HG02840 (cell line): ENCODE data around the gene AMDHD2.
"Not testable (repeated sequence)": the region's sequence is repeated elsewhere in the genome, so short reads cannot be mapped to it uniquely, and the experiment has no call there.

Experiments
- ATAC-seq: cut with Tn5 transposase; IDR thresholded peaks from one replicate; pipeline ENCODE4 v1.9.1; 2021; ENCODE audit warnings: mild to moderate bottlenecking, moderate library complexity, moderate number of reproducible peaks; ENCODE audit not compliant: unreplicated experiment, low FRiP score

The AMDHD2 gene

GRCh38 chr16:2531696-2532493 is 11.7 kb downstream of the AMDHD2 start:
- peak; percentile 76 for ATAC-seq

- no peak for ATAC-seq
Measured at GRCh38 chr16:2532494-2533141, 12.4 kb downstream of the AMDHD2 start.

- not testable (repeated sequence) for ATAC-seq
Measured at GRCh38 chr16:2533142-2533755, 13.1 kb downstream of the AMDHD2 start.

GRCh38 chr16:2533912-2534311 is 13.7 kb downstream of the AMDHD2 start:
- ATAC-seq = no peak

- not testable (repeated sequence) for ATAC-seq
Measured at GRCh38 chr16:2534335-2534734, 14.2 kb downstream of the AMDHD2 start.

GRCh38 chr16:2535625-2536013 is 15.4 kb downstream of the AMDHD2 start:
- ATAC-seq = no peak

GRCh38 chr16:2537451-2538379 is 17.5 kb downstream of the AMDHD2 start, which contains the start of gene PDPK1:
TSS of gene PDPK1 (plus strand) at chr16:2538021. CDS start at chr16:2538113, 92 bp downstream.
- peak; percentile 75 for ATAC-seq

GRCh38 chr16:2539192-2539844 is 19.1 kb downstream of the AMDHD2 start:
- ATAC-seq = not testable (repeated sequence)

GRCh38 chr16:2539845-2540458 is 19.8 kb downstream of the AMDHD2 start:
- not testable (repeated sequence) for ATAC-seq

- not testable (repeated sequence) for ATAC-seq
Measured at GRCh38 chr16:2540912-2541311, 20.7 kb downstream of the AMDHD2 start.

- not testable (repeated sequence) for ATAC-seq
Measured at GRCh38 chr16:2541409-2541808, 21.2 kb downstream of the AMDHD2 start.

- not testable (repeated sequence) for ATAC-seq
Measured at GRCh38 chr16:2543771-2544170, 23.6 kb downstream of the AMDHD2 start.

- ATAC-seq = not testable (repeated sequence)
Measured at GRCh38 chr16:2550283-2550878, 30.2 kb downstream of the AMDHD2 start.

GRCh38 chr16:2551420-2551889 is 31.3 kb downstream of the AMDHD2 start:
- not testable (repeated sequence) for ATAC-seq

- not testable (repeated sequence) for ATAC-seq
Measured at GRCh38 chr16:2554709-2555425, 34.7 kb downstream of the AMDHD2 start.

GRCh38 chr16:2557150-2557549 is 37.0 kb downstream of the AMDHD2 start:
- not testable (repeated sequence) for ATAC-seq

- ATAC-seq = not testable (repeated sequence)
Measured at GRCh38 chr16:2560131-2560797, 40.1 kb downstream of the AMDHD2 start.

GRCh38 chr16:2560798-2561133 is 40.6 kb downstream of the AMDHD2 start:
- ATAC-seq = not testable (repeated sequence)
